ENCODE measurements around the gene ZNF362.

The ZNF362 gene

DNA sequence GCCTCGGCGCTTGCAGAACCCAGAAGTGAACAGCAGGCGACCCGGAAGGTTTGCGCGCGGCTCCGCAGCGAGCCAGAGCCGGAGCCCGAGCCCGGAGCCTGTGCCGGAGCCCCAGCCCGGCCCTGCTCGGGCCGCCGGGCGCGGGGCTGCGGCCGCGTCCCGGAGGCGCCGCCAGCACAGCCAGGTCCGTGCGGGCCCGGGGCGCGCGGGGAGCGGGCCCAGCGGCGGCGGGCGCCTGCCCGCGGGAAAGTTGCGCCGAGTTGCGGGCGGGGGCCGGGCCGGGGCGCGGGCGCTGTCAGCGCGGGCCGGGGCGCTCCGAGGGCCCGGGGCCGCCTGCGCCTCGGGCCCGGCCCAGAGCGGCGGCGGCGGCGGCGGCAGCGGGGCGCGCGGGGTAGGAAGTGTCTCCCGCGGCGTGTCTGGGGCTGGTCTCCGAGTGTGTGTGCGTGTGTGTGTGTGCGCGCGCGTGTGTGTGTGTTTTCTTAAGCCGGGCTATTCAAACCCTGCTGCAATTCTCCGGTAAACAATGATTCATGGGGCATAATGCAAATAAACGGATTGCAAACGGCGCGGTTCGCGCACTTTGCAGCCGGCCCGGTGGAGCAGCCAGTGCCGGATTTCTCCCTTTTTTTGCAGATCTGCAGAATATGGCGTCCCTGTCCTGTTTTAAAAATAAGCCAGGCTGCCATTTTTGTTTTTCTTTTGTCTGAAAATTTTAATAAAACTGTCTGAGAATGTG lies at the start of gene ZNF362:
TSS of gene ZNF362 (plus strand) at position 22 of the 736 bp plus-strand sequence. CDS start 14,083 bp downstream, outside the sequence.
- no peak for TF ChIP-seq CTCF (IDR thresholded peaks at IDR 0.05; ENCODE audit: insufficient read depth, low read depth, low read length, missing control alignments)
- DNase-seq (ENCODE audit: low read depth) = peak; percentile 89
- H3K4me3 ChIP-seq (ENCODE audit: low read length) = peak within 1 kb of the TSS; percentile 70

- no peak for DNase-seq (ENCODE audit: low read depth)
- H3K4me3 ChIP-seq (ENCODE audit: low read length) = no peak overlapping the region
- TF ChIP-seq CTCF (IDR thresholded peaks at IDR 0.05; ENCODE audit: insufficient read depth, low read depth, low read length, missing control alignments) = no peak
These were observed 44.3 kb upstream of the ZNF362 start for GRCh38 chr1:33211972-33212371.

DNA sequence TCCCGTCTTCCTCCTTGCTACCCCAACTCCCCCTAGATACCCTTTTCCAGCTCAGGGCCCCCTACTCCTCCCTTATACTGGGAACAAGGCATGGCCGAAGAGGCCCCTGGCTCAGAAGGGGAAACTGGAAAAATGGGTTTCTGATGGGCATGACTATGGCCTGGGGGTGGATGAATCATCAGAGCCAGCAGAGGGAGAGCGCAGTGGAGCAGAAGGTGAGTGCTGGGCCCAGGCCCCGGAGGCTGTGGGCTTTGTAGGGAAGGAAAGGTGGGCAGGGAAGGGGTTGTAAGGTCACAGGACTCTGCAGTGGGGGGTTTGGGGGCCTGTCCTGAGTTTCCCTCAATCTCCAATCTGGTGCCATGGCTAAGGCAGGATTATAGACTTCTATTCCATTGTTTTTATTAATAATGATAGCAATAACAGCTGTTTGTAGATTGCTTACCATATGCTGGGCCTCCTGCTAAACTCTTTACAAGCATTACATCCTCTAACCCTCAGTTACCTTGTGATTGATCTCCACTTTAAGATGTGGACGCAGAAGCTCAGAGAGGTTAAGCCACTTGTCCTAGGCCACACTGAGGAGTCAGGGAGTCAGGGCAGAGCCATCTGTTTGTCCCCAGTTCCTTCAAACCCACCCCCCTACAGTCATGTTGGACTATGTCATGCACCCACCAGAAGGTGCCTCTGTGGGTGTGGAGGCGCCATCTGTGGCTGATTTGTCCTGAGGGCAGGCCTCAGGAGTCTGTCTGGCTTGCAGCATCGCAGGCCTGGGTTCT lies 36.2 kb upstream of the ZNF362 start:
- DNase-seq (ENCODE audit: low read depth) = peak; percentile 92
- TF ChIP-seq CTCF (IDR thresholded peaks at IDR 0.05; ENCODE audit: insufficient read depth, low read depth, low read length, missing control alignments) = no peak
- no peak overlapping the region for H3K4me3 ChIP-seq (ENCODE audit: low read length)

DNA sequence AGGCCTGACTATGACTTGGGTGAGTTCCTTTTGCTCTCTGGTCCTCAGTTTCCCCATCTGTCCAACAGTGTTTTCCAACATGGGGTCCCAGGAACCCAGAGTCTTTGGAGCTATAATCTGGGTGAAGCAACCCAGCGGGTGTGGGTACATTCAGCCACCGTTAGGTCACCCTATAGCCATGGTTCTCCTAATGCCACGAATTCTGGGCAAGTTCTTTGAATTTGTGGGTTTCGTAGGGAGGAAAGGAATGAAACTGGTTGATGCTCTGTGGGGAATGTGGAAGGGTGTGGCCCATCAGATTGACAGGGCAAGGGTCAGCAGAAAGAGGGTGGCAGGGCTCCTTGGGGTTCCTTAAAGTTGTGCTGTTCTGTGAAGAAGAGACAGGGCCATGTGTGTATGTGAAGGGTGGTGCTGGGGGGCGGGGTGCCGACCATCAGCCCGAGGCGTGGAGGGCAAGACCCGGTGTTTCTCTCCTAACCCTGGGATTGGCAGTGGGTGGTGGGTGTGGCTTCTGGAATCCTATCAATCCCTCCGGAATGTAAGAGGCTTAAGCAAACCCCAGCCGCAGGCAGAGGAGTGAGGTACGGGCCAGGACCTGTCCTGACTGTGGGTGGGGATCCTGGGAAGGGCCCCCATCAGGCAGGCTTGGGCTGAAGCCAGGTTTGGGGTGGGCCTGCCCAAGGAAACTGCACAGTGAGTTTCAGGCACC lies 35.5 kb upstream of the ZNF362 start:
- TF ChIP-seq CTCF (IDR thresholded peaks at IDR 0.05; ENCODE audit: insufficient read depth, low read depth, low read length, missing control alignments) = no peak
- no peak overlapping the region for H3K4me3 ChIP-seq (ENCODE audit: low read length)
- peak; percentile 98 for DNase-seq (ENCODE audit: low read depth)

DNA sequence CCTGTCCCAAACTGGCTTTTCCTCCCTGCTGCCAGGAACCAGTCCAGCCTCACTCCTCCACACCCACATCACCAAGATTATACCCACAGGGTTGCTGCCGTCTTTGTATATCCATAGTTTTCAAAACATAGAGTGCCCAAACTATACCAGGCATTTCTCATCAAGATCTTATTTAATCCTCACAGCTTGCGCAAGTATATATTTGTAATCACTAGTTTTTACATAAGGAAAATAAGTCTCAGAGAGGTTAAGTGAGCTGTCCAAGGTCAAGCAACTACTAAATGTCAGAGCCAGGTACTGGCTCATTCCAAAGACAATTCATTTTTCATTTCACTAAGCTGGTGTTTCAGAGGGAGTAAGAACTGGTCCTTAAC lies 34.9 kb upstream of the ZNF362 start:
- no peak for DNase-seq (ENCODE audit: low read depth)
- H3K4me3 ChIP-seq (ENCODE audit: low read length) = no peak overlapping the region
- TF ChIP-seq CTCF (IDR thresholded peaks at IDR 0.05; ENCODE audit: insufficient read depth, low read depth, low read length, missing control alignments) = no peak

GRCh38 chr1:33222381-33222780 lies 33.9 kb upstream of the ZNF362 start:
- TF ChIP-seq CTCF (IDR thresholded peaks at IDR 0.05; ENCODE audit: insufficient read depth, low read depth, low read length, missing control alignments) = no peak
- DNase-seq (ENCODE audit: low read depth) = peak; percentile 84
- no peak overlapping the region for H3K4me3 ChIP-seq (ENCODE audit: low read length)
